ENCODE results near the gene SVIL. TPM values are rescaled to one million over a fixed set of nuclear protein-coding genes. Genes with fewer than 3 reads are reported as not detected.
"Not testable (repeated sequence)": the region's sequence is repeated elsewhere in the genome, so short reads cannot be mapped to it uniquely, and the experiment has no call there.

Gene SVIL
- total and polyA plus RNA-seq, 2 donors = 11.5 to 25.8 TPM

GRCh38 chr10:29451946-29452345 is 182.8 kb downstream of the SVIL start:
- no peaks in the 10 kb centered on the region for H3K36me3 ChIP-seq (ENCODE audit: control insufficient read depth in 2 of 2, insufficient read depth in 2 of 2, low read length in 1 of 2)
- H3K27me3 ChIP-seq (ENCODE audit: control insufficient read depth in 2 of 2, insufficient read depth in 1 of 2, low read length in 1 of 2) = no peaks in the 10 kb centered on the region
- no peaks in the 10 kb centered on the region for H3K4me1 ChIP-seq (ENCODE audit: control insufficient read depth in 2 of 2, insufficient read depth in 2 of 2, low read length in 2 of 2)
- no peak overlapping the region for H3K4me3 ChIP-seq (ENCODE audit: low read length in 2 of 2)
- H3K27ac ChIP-seq (ENCODE audit: low read depth in 1 of 2, low read length in 1 of 2) = no peak overlapping the region
- WGBS = 72% methylated on average over 4 of the region's 4 CpGs
- H3K9me3 ChIP-seq (ENCODE audit: control insufficient read depth in 2 of 2, insufficient read depth in 1 of 2, low read length in 1 of 2) = no peaks in the 10 kb centered on the region
- DNase-seq (ENCODE audit: low read depth in 6 of 9, low spot score in 9 of 9) = no peak

GRCh38 chr10:29450405-29450804 is 184.4 kb downstream of the SVIL start:
- H3K27ac ChIP-seq (ENCODE audit: low read depth in 1 of 2, low read length in 1 of 2) = no peak overlapping the region
- no peak for DNase-seq (ENCODE audit: low read depth in 6 of 9, low spot score in 9 of 9)
- H3K27me3 ChIP-seq (ENCODE audit: control insufficient read depth in 2 of 2, insufficient read depth in 1 of 2, low read length in 1 of 2) = no peaks in the 10 kb centered on the region
- no peaks in the 10 kb centered on the region for H3K36me3 ChIP-seq (ENCODE audit: control insufficient read depth in 2 of 2, insufficient read depth in 2 of 2, low read length in 1 of 2)
- no peaks in the 10 kb centered on the region for H3K9me3 ChIP-seq (ENCODE audit: control insufficient read depth in 2 of 2, insufficient read depth in 1 of 2, low read length in 1 of 2)
- H3K4me1 ChIP-seq (ENCODE audit: control insufficient read depth in 2 of 2, insufficient read depth in 2 of 2, low read length in 2 of 2) = no peaks in the 10 kb centered on the region
- 98% methylated on average over 6 of the region's 6 CpGs for WGBS
- no peak overlapping the region for H3K4me3 ChIP-seq (ENCODE audit: low read length in 2 of 2)

- H3K36me3 ChIP-seq (ENCODE audit: control insufficient read depth in 2 of 2, insufficient read depth in 2 of 2, low read length in 1 of 2); H3K4me3 ChIP-seq (ENCODE audit: low read length in 2 of 2); H3K27ac ChIP-seq (ENCODE audit: low read depth in 1 of 2, low read length in 1 of 2); H3K9me3 ChIP-seq (ENCODE audit: control insufficient read depth in 2 of 2, insufficient read depth in 1 of 2, low read length in 1 of 2); H3K27me3 ChIP-seq (ENCODE audit: control insufficient read depth in 2 of 2, insufficient read depth in 1 of 2, low read length in 1 of 2); H3K4me1 ChIP-seq (ENCODE audit: control insufficient read depth in 2 of 2, insufficient read depth in 2 of 2, low read length in 2 of 2): not testable (repeated sequence)
- DNase-seq (ENCODE audit: low read depth in 6 of 9, low spot score in 9 of 9) = peak; percentile 27 to 78 (median 55)
- WGBS = 48% methylated on average over 21 of the region's 21 CpGs
These were observed 185.8 kb downstream of the SVIL start for GRCh38 chr10:29448756-29449592.

GRCh38 chr10:29448125-29448524 is 186.6 kb downstream of the SVIL start:
- no peak for DNase-seq (ENCODE audit: low read depth in 6 of 9, low spot score in 9 of 9)
- Histone ChIP-seq H3K4me1 (ENCODE audit: control insufficient read depth in 2 of 2, insufficient read depth in 2 of 2, low read length in 2 of 2) (no peaks in the 10 kb centered on the region), H3K4me3 (ENCODE audit: low read length in 2 of 2) (no peak overlapping the region), H3K27ac (ENCODE audit: low read depth in 1 of 2, low read length in 1 of 2) (no peak overlapping the region), H3K9me3 (ENCODE audit: control insufficient read depth in 2 of 2, insufficient read depth in 1 of 2, low read length in 1 of 2) (peaks cover 0 to 2% of the 10 kb centered on the region in 2 donors), H3K27me3 (ENCODE audit: control insufficient read depth in 2 of 2, insufficient read depth in 1 of 2, low read length in 1 of 2) (no peaks in the 10 kb centered on the region), H3K36me3 (ENCODE audit: control insufficient read depth in 2 of 2, insufficient read depth in 2 of 2, low read length in 1 of 2) (no peaks in the 10 kb centered on the region)
- 96% methylated on average over 7 of the region's 7 CpGs for WGBS

GRCh38 chr10:29446327-29446726 is 188.4 kb downstream of the SVIL start:
- no peaks in the 10 kb centered on the region for H3K27me3 ChIP-seq (ENCODE audit: control insufficient read depth in 2 of 2, insufficient read depth in 1 of 2, low read length in 1 of 2)
- 98% methylated on average over 1 of the region's 1 CpG for WGBS
- no peak for DNase-seq (ENCODE audit: low read depth in 6 of 9, low spot score in 9 of 9)

GRCh38 chr10:29443745-29444523 is 190.8 kb downstream of the SVIL start:
- Histone ChIP-seq H3K27ac (ENCODE audit: low read depth in 1 of 2, low read length in 1 of 2) (no peak overlapping the region), H3K9me3 (ENCODE audit: control insufficient read depth in 2 of 2, insufficient read depth in 1 of 2, low read length in 1 of 2) (peaks cover 0 to 6% of the 10 kb centered on the region in 2 donors), H3K4me1 (ENCODE audit: control insufficient read depth in 2 of 2, insufficient read depth in 2 of 2, low read length in 2 of 2) (no peaks in the 10 kb centered on the region), H3K27me3 (ENCODE audit: control insufficient read depth in 2 of 2, insufficient read depth in 1 of 2, low read length in 1 of 2) (no peaks in the 10 kb centered on the region), H3K4me3 (ENCODE audit: low read length in 2 of 2) (no peak overlapping the region), H3K36me3 (ENCODE audit: control insufficient read depth in 2 of 2, insufficient read depth in 2 of 2, low read length in 1 of 2) (no peaks in the 10 kb centered on the region)
- 98% methylated on average over 5 of the region's 5 CpGs for WGBS
- no peak for DNase-seq (ENCODE audit: low read depth in 6 of 9, low spot score in 9 of 9)

More at GRCh38 chr10:29446327-29446726, 188.4 kb downstream of the SVIL start:
- no peak overlapping the region for H3K4me3 ChIP-seq (ENCODE audit: low read length in 2 of 2)
- H3K27ac ChIP-seq (ENCODE audit: low read depth in 1 of 2, low read length in 1 of 2) = no peak overlapping the region
- no peaks in the 10 kb centered on the region for H3K4me1 ChIP-seq (ENCODE audit: control insufficient read depth in 2 of 2, insufficient read depth in 2 of 2, low read length in 2 of 2)
- H3K36me3 ChIP-seq (ENCODE audit: control insufficient read depth in 2 of 2, insufficient read depth in 2 of 2, low read length in 1 of 2) = no peaks in the 10 kb centered on the region
- peaks cover 0 to 2% of the 10 kb centered on the region in 2 donors for H3K9me3 ChIP-seq (ENCODE audit: control insufficient read depth in 2 of 2, insufficient read depth in 1 of 2, low read length in 1 of 2)

GRCh38 chr10:29440981-29441380 is 193.8 kb downstream of the SVIL start:
- Histone ChIP-seq H3K4me3 (ENCODE audit: low read length in 2 of 2) (no peak overlapping the region), H3K27me3 (ENCODE audit: control insufficient read depth in 2 of 2, insufficient read depth in 1 of 2, low read length in 1 of 2) (no peaks in the 10 kb centered on the region), H3K36me3 (ENCODE audit: control insufficient read depth in 2 of 2, insufficient read depth in 2 of 2, low read length in 1 of 2) (no peaks in the 10 kb centered on the region), H3K4me1 (ENCODE audit: control insufficient read depth in 2 of 2, insufficient read depth in 2 of 2, low read length in 2 of 2) (no peaks in the 10 kb centered on the region), H3K27ac (ENCODE audit: low read depth in 1 of 2, low read length in 1 of 2) (no peak overlapping the region), H3K9me3 (ENCODE audit: control insufficient read depth in 2 of 2, insufficient read depth in 1 of 2, low read length in 1 of 2) (peaks cover 0 to 24% of the 10 kb centered on the region in 2 donors)
- 98% methylated on average over 2 of the region's 2 CpGs for WGBS
- DNase-seq (ENCODE audit: low read depth in 6 of 9, low spot score in 9 of 9) = no peak

- not testable (repeated sequence) for DNase-seq (ENCODE audit: low read depth in 6 of 9, low spot score in 9 of 9); H3K4me1 ChIP-seq (ENCODE audit: control insufficient read depth in 2 of 2, insufficient read depth in 2 of 2, low read length in 2 of 2); H3K27me3 ChIP-seq (ENCODE audit: control insufficient read depth in 2 of 2, insufficient read depth in 1 of 2, low read length in 1 of 2); H3K36me3 ChIP-seq (ENCODE audit: control insufficient read depth in 2 of 2, insufficient read depth in 2 of 2, low read length in 1 of 2); H3K4me3 ChIP-seq (ENCODE audit: low read length in 2 of 2); H3K27ac ChIP-seq (ENCODE audit: low read depth in 1 of 2, low read length in 1 of 2)
- H3K9me3 ChIP-seq (ENCODE audit: control insufficient read depth in 2 of 2, insufficient read depth in 1 of 2, low read length in 1 of 2) = peaks cover 0 to 23% of the 10 kb centered on the region in 2 donors
- WGBS = 97% methylated on average over 3 of the region's 3 CpGs
These were observed 195.8 kb downstream of the SVIL start for GRCh38 chr10:29439005-29439404.

- Histone ChIP-seq H3K36me3 (ENCODE audit: control insufficient read depth in 2 of 2, insufficient read depth in 2 of 2, low read length in 1 of 2) (no peaks in the 10 kb centered on the region), H3K4me1 (ENCODE audit: control insufficient read depth in 2 of 2, insufficient read depth in 2 of 2, low read length in 2 of 2) (no peaks in the 10 kb centered on the region), H3K27ac (ENCODE audit: low read depth in 1 of 2, low read length in 1 of 2) (no peak overlapping the region), H3K27me3 (ENCODE audit: control insufficient read depth in 2 of 2, insufficient read depth in 1 of 2, low read length in 1 of 2) (no peaks in the 10 kb centered on the region), H3K9me3 (ENCODE audit: control insufficient read depth in 2 of 2, insufficient read depth in 1 of 2, low read length in 1 of 2) (peaks cover 0 to 23% of the 10 kb centered on the region in 2 donors), H3K4me3 (ENCODE audit: low read length in 2 of 2) (no peak overlapping the region)
- 96% methylated on average over 9 of the region's 9 CpGs for WGBS
- DNase-seq (ENCODE audit: low read depth in 6 of 9, low spot score in 9 of 9) = no peak
These were observed 196.5 kb downstream of the SVIL start for GRCh38 chr10:29438271-29438670.

Measured in thymus (tissue), 11 donors.